Neural cell (in vitro differentiated cells): ENCODE results near the gene FLVCR1. TPM values are rescaled to one million over a fixed set of nuclear protein-coding genes. Genes with fewer than 3 reads are reported as not detected.

Source experiments
- H2AFZ ChIP-seq: fragments of 200-600, 300-800 bp; sonication (generic), shearing (Covaris generic); 2 replicates; pipeline ENCODE4 v1.6.0; 2014; ENCODE audit warnings: low read depth, mild to moderate bottlenecking, antibody characterized with exemption, low read length, moderate library complexity
- H3F3A ChIP-seq: fragments of 200-600 bp; shearing (Covaris generic); 2 replicates; pipeline ENCODE4 v1.6.1; 2016; ENCODE audit warnings: mild to moderate bottlenecking, moderate library complexity, mixed read lengths, antibody characterized with exemption, low read length; ENCODE audit not compliant: insufficient read depth, poor library complexity, severe bottlenecking
- H3K27ac ChIP-seq: fragments of 200-600, 300-800 bp; sonication (generic), shearing (Covaris generic); 2 replicates; pipeline ENCODE4 v1.5.1; 2014; ENCODE audit warnings: mild to moderate bottlenecking, low read length, moderate library complexity
- H3K27me3 ChIP-seq: fragments of 300-800, 200-600 bp; sonication (generic), shearing (Covaris generic); 2 replicates; pipeline ENCODE4 v1.6.0; 2014; ENCODE audit warnings: mild to moderate bottlenecking, low read depth, low read length, moderate library complexity; ENCODE audit not compliant: insufficient read depth
- H3K36me3 ChIP-seq: fragments of 300-800, 200-600 bp; sonication (generic), shearing (Covaris generic); 2 replicates; pipeline ENCODE4 v1.5.1; 2014; ENCODE audit warnings: mild to moderate bottlenecking, antibody characterized with exemption, low read length, moderate library complexity; ENCODE audit not compliant: insufficient read depth
- H3K4me2 ChIP-seq: fragments of 300-800, 200-600 bp; sonication (generic), shearing (Covaris generic); 2 replicates; pipeline ENCODE4 v1.6.0; 2014; ENCODE audit warnings: mild to moderate bottlenecking, low read length
- H3K4me3 ChIP-seq: fragments of 300-800, 200-600 bp; sonication (generic), shearing (Covaris generic); 2 replicates; pipeline ENCODE4 v1.5.1; 2014; ENCODE audit warnings: mild to moderate bottlenecking, low read length, moderate library complexity
- H3K79me2 ChIP-seq: fragments of 200-600 bp; shearing (Covaris generic); replicated peaks from 2 replicates; pipeline ENCODE4 v1.6.0; 2014; ENCODE audit warnings: mild to moderate bottlenecking, low read length, moderate library complexity; ENCODE audit not compliant: insufficient read depth
- H3K9ac ChIP-seq: fragments of 300-800, 200-600 bp; sonication (generic), shearing (Covaris generic); 2 replicates; pipeline ENCODE4 v1.6.1; 2016; ENCODE audit warnings: mild to moderate bottlenecking, low read length, mixed read lengths
- H3K9me2 ChIP-seq: fragments of 200-600 bp; shearing (Covaris generic); 2 replicates; pipeline ENCODE4 v1.6.1; 2016; ENCODE audit warnings: mild to moderate bottlenecking, low read length, mixed read lengths; ENCODE audit not compliant: insufficient read depth
- H3K9me3 ChIP-seq: fragments of 200-600, 300-800 bp; sonication (generic), shearing (Covaris generic); 2 replicates; pipeline ENCODE4 v1.6.1; 2016; ENCODE audit warnings: mild to moderate bottlenecking, mixed run types, low read length, moderate library complexity, mixed read lengths
- H4K20me1 ChIP-seq: fragments of 200-600 bp; shearing (Covaris generic); 2 replicates; pipeline ENCODE4 v1.6.1; 2016; ENCODE audit warnings: mild to moderate bottlenecking, mixed run types; ENCODE audit not compliant: insufficient read depth
- CTCF ChIP-seq: fragments of 450-650 bp; IDR thresholded peaks from 2 replicates; pipeline ENCODE4 v1.5.1; 2014; ENCODE audit warnings: antibody characterized with exemption, mild to moderate bottlenecking, moderate library complexity; ENCODE audit not compliant: poor library complexity, severe bottlenecking
- EP300 ChIP-seq: fragments of 450-650 bp; conservative IDR thresholded peaks from 2 replicates; pipeline ENCODE4 v1.6.1; 2014; ENCODE audit warnings: antibody characterized with exemption, mild to moderate bottlenecking, moderate library complexity; ENCODE audit not compliant: poor library complexity, severe bottlenecking
- EZH2 ChIP-seq: fragments of 200-600, 300-800 bp; shearing (Covaris generic), sonication (generic); IDR thresholded peaks from 2 replicates; pipeline ENCODE4 v1.6.1; 2014; ENCODE audit warnings: antibody characterized with exemption, low read length, borderline replicate concordance, mild to moderate bottlenecking; ENCODE audit not compliant: insufficient read depth, poor library complexity, severe bottlenecking
- MXI1 ChIP-seq: fragments of 450-650 bp; conservative IDR thresholded peaks from 2 replicates; pipeline ENCODE4 v1.6.1; 2014; ENCODE audit warnings: antibody characterized with exemption, mild to moderate bottlenecking; ENCODE audit not compliant: poor library complexity, severe bottlenecking
- POLR2AphosphoS5 ChIP-seq: IDR thresholded peaks from 2 replicates; pipeline ENCODE4 v1.6.1; 2012
- RAD21 ChIP-seq: fragments of 450-650 bp; conservative IDR thresholded peaks from 2 replicates; pipeline ENCODE4 v1.6.1; 2014; ENCODE audit warnings: antibody characterized with exemption, mild to moderate bottlenecking, moderate library complexity
- REST ChIP-seq: IDR thresholded peaks from 2 replicates; pipeline ENCODE4 v1.6.1; 2012; ENCODE audit warnings: borderline replicate concordance
- SMC3 ChIP-seq: fragments of 450-650 bp; conservative IDR thresholded peaks from 2 replicates; pipeline ENCODE4 v1.6.1; 2014; ENCODE audit warnings: antibody characterized with exemption, mild to moderate bottlenecking, moderate library complexity; ENCODE audit not compliant: poor library complexity
- TAF1 ChIP-seq: IDR thresholded peaks from 2 replicates; pipeline ENCODE4 v1.6.1; 2012; ENCODE audit warnings: low read depth
- polyA plus RNA-seq: library from polyadenylated mRNA; depleted of rRNA; stranded (reverse); fragments of >200 nt; gene quantifications from 2 replicates; pipeline ENCODE4 v1.2.3, GENCODE V29; 2014

FLVCR1 gene
- polyA plus RNA-seq, 1 donor from 2014 or later, result 37.8 TPM

GRCh38 chr1:212820969-212821368, 37.1 kb upstream of the FLVCR1 start:
- TF ChIP-seq EZH2 (no peak), SMC3 (no peak), TAF1 (no peak), CTCF (no peak), POLR2AphosphoS5 (no peak), REST (no peak), RAD21 (no peak), MXI1 (no peak), EP300 (no peak)
- no peak overlapping the region for H3K4me2 ChIP-seq
- H2AFZ ChIP-seq, result no peak overlapping the region

GRCh38 chr1:212822956-212823355, 35.1 kb upstream of the FLVCR1 start:
- Histone ChIP-seq H3K79me2 (no peaks in the 10 kb centered on the region), H3K9me2 (no peaks in the 10 kb centered on the region), H3K9me3 (no peaks in the 10 kb centered on the region), H2AFZ (no peak overlapping the region), H4K20me1 (no peaks in the 10 kb centered on the region), H3K9ac (no peak overlapping the region), H3K4me3 (no peak overlapping the region), H3K4me2 (no peak overlapping the region), H3K36me3 (no peaks in the 10 kb centered on the region), H3F3A (no peaks in the 10 kb centered on the region), H3K27me3 (no peaks in the 10 kb centered on the region), H3K27ac (no peak overlapping the region)
- no peak for TF ChIP-seq RAD21
- TF ChIP-seq EZH2, result no peak
- no peak for TF ChIP-seq REST
- TF ChIP-seq POLR2AphosphoS5, result no peak
- TF ChIP-seq SMC3, result no peak
- no peak for TF ChIP-seq EP300
- TF ChIP-seq TAF1, result no peak
- no peak for TF ChIP-seq MXI1
- TF ChIP-seq CTCF, result no peak

More at GRCh38 chr1:212820969-212821368, 37.1 kb upstream of the FLVCR1 start:
- Histone ChIP-seq H3F3A (no peaks in the 10 kb centered on the region), H3K9ac (no peak overlapping the region), H3K27me3 (no peaks in the 10 kb centered on the region), H3K9me3 (no peaks in the 10 kb centered on the region), H3K36me3 (no peaks in the 10 kb centered on the region), H3K27ac (no peak overlapping the region), H3K4me3 (no peak overlapping the region), H3K9me2 (no peaks in the 10 kb centered on the region), H4K20me1 (no peaks in the 10 kb centered on the region), H3K79me2 (no peaks in the 10 kb centered on the region)
